GM12874 (cell line): ENCODE data around the gene SKIDA1.

ENCODE experiments used
- CTCF ChIP-seq: IDR thresholded peaks from 2 replicates; pipeline ENCODE4 v1.5.1; 2011; ENCODE audit warnings: low read depth, mild to moderate bottlenecking, control low read depth, low read length, moderate library complexity; ENCODE audit not compliant: insufficient read depth

Gene SKIDA1

GRCh38 chr10:21530168-21530567 lies 4.7 kb upstream of the SKIDA1 start:
- no peak for TF ChIP-seq CTCF

DNA sequence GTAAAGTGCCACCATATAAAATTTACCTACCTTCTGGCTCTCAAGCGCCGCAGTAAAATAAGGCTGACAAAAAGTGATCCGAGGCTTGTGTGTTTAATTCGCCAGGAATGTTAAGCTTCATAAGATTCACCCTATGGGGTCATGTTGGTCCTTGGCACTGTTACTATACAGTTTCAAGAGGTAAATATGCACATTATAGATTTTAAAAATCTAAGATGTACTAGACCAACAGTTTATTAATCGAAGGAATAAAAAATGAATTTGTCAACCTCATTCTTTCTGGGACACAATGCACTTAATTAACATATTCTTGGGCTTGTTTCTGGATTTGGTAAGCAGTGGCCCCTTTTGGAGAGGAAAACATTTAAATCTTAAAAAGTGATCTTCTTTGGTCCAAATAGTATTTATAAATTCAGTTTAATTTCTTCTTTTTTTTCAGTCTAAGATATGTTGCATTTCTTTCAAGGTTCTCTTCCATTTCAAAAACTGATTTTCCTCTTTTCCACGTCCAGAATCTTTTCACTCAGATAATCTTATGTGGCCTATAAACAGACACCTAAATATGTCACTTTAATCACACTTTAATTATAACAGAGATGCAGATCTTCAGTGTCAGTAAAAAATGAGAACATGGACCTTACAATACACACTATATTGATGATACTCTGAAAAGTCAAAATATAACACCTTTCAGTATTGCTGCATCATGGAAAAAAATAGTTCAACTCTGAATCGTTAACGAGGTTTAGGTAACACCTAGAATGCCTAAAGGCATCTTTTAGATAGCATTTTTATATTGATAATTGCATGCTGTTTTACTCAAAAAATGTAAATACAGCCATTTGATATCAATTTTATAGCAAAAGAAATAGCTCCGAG lies 3.8 kb upstream of the SKIDA1 start:
- TF ChIP-seq CTCF: no peak

- TF ChIP-seq CTCF: no peak
Measured at GRCh38 chr10:21528236-21529031, 3.0 kb upstream of the SKIDA1 start.

- TF ChIP-seq CTCF: no peak
Measured at GRCh38 chr10:21527598-21528235, 2.2 kb upstream of the SKIDA1 start.

- no peak for TF ChIP-seq CTCF
Measured at GRCh38 chr10:21526860-21527597, 1.5 kb upstream of the SKIDA1 start.

DNA sequence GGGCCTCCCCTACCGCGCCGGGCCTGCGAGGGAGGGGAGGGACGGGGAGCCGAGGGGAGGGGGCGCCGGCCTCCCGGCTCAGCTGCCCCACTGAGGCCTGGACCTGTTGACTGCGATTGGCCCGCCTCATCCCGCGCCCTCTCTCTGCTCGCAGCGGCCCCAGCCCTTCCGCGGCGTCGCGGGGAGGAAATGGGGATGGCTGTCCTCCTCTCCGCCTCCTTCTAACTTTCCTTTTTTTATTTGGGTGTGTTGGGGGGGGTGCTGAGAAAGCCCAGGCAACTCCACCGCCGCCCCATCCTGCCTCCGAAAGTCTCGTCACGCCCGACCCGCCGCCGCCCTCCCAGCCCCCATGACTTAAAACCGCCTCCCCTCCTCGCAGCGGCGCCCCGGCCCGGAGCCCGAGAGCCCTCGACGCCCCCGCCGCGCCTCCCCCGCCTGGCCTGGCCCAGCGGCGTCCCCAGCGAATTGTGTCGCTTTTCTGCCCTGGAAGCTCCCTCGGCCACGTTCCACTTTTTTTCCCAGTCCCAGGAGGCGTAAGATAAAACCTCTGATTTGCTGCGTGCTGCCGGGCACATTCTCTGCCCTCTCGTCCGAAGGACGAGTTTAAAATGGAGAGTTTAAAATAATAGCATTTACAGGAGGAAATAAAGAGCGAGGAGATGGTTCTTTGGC lies 842 bp upstream of the SKIDA1 start:
- no peak for TF ChIP-seq CTCF
